ENCODE results near the gene PLA2G7. TPM values are rescaled to one million over a fixed set of nuclear protein-coding genes. Genes with fewer than 3 reads are reported as not detected.

PLA2G7 gene
- total and polyA plus RNA-seq, 10 of the 15 experiments (the other 5 are each of a cell fraction or from before 2014, with no cell fraction given), result not detected

GRCh38 chr6:46687619-46688097 is 47.5 kb downstream of the PLA2G7 start, which contains the start of gene TDRD6:
TDRD6 (plus strand) TSS chr6:46687885; CDS start chr6:46688129, 244 bp downstream.
- Histone ChIP-seq H3K79me2 (ENCODE audit: control insufficient read depth, insufficient read depth, low read length) (no peaks in the 10 kb centered on the region), H3K4me2 (ENCODE audit: control insufficient read depth, insufficient read depth) (no peak within 1 kb of the TSS), H3K4me3 (no peak within 1 kb of the TSS), H3K9ac (ENCODE audit: control insufficient read depth, insufficient read depth, low read length) (no peak within 1 kb of the TSS), H3K27me3 (replicated peaks in 1 of 2; ENCODE audit: control insufficient read depth in 2 of 2, insufficient read depth in 2 of 2, low read length in 1 of 2) (no peaks in the 10 kb centered on the region; a peak in 1 of 4 replicates), H3K36me3 (ENCODE audit: control insufficient read depth in 2 of 2, insufficient read depth in 2 of 2, low read length in 1 of 2) (no peaks in the 10 kb centered on the region), H3K4me1 (ENCODE audit: control insufficient read depth, insufficient read depth, low read length) (no peaks in the 10 kb centered on the region), H4K20me1 (ENCODE audit: control insufficient read depth, insufficient read depth) (no peaks in the 10 kb centered on the region), H2AFZ (ENCODE audit: control insufficient read depth, low read depth, low read length) (no peak within 1 kb of the TSS), H3K27ac (ENCODE audit: control insufficient read depth, insufficient read depth) (no peak within 1 kb of the TSS), H3K9me3 (replicated peaks; ENCODE audit: control insufficient read depth, insufficient read depth, low read length) (no peaks in the 10 kb centered on the region)
- ATAC-seq (no peak), DNase-seq (ENCODE audit: low read depth, low spot score) (no peak), FAIRE-seq (no peak)
- no TSS peak for BruUV-seq (replicated peaks)
- ChIA-PET CTCF (no interaction called here), POLR2A (no interaction called here), RAD21 (ENCODE audit: unreplicated experiment) (no interaction called here), SMC1A (ENCODE audit: uncharacterized antibody, unreplicated experiment) (no interaction called here)
- WGBS (ENCODE audit: insufficient coverage, insufficient replicate concordance, low lambda C conversion rate, missing lambda C conversion rate), result 81% methylated on average over 17 of the region's 41 CpGs
- in situ Hi-C loops (cut with MboI) (no loop called here), intact Hi-C loops (cut with micrococcal nuclease; ENCODE audit: unreplicated experiment) (no loop called here)
- no peak for TF ChIP-seq ZBED1 (IDR thresholded peaks at IDR 0.05; ENCODE audit: borderline replicate concordance)
- no peak for TF ChIP-seq SMAD1 (IDR thresholded peaks at IDR 0.05; ENCODE audit: low read depth, partially characterized antibody)
- TF ChIP-seq SREBF1 (IDR thresholded peaks at IDR 0.05; ENCODE audit: low read length), result no peak
- no peak for TF ChIP-seq POLR2A (IDR thresholded peaks at IDR 0.05; ENCODE audit: low read depth, low read length)
- no peak for TF ChIP-seq CREB1 (IDR thresholded peaks at IDR 0.05; ENCODE audit: low read depth)
- TF ChIP-seq, protein P1, sequence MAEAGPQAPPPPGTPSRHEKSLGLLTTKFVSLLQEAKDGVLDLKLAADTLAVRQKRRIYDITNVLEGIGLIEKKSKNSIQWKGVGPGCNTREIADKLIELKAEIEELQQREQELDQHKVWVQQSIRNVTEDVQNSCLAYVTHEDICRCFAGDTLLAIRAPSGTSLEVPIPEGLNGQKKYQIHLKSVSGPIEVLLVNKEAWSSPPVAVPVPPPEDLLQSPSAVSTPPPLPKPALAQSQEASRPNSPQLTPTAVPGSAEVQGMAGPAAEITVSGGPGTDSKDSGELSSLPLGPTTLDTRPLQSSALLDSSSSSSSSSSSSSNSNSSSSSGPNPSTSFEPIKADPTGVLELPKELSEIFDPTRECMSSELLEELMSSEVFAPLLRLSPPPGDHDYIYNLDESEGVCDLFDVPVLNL (IDR thresholded peaks at IDR 0.05; ENCODE audit: low read depth, low read length), result no peak
- TF ChIP-seq, protein P2, sequence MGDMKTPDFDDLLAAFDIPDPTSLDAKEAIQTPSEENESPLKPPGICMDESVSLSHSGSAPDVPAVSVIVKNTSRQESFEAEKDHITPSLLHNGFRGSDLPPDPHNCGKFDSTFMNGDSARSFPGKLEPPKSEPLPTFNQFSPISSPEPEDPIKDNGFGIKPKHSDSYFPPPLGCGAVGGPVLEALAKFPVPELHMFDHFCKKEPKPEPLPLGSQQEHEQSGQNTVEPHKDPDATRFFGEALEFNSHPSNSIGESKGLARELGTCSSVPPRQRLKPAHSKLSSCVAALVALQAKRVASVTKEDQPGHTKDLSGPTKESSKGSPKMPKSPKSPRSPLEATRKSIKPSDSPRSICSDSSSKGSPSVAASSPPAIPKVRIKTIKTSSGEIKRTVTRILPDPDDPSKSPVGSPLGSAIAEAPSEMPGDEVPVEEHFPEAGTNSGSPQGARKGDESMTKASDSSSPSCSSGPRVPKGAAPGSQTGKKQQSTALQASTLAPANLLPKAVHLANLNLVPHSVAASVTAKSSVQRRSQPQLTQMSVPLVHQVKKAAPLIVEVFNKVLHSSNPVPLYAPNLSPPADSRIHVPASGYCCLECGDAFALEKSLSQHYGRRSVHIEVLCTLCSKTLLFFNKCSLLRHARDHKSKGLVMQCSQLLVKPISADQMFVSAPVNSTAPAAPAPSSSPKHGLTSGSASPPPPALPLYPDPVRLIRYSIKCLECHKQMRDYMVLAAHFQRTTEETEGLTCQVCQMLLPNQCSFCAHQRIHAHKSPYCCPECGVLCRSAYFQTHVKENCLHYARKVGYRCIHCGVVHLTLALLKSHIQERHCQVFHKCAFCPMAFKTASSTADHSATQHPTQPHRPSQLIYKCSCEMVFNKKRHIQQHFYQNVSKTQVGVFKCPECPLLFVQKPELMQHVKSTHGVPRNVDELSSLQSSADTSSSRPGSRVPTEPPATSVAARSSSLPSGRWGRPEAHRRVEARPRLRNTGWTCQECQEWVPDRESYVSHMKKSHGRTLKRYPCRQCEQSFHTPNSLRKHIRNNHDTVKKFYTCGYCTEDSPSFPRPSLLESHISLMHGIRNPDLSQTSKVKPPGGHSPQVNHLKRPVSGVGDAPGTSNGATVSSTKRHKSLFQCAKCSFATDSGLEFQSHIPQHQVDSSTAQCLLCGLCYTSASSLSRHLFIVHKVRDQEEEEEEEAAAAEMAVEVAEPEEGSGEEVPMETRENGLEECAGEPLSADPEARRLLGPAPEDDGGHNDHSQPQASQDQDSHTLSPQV (IDR thresholded peaks at IDR 0.05), result no peak
- TF ChIP-seq NR2F1 (conservative IDR thresholded peaks at IDR 0.05), result no peak
- TF ChIP-seq BCL11A (IDR thresholded peaks at IDR 0.05; ENCODE audit: low read depth, low read length), result no peak
- no peak for TF ChIP-seq CBX5 (IDR thresholded peaks at IDR 0.05; ENCODE audit: low read depth)
- TF ChIP-seq, protein P3, sequence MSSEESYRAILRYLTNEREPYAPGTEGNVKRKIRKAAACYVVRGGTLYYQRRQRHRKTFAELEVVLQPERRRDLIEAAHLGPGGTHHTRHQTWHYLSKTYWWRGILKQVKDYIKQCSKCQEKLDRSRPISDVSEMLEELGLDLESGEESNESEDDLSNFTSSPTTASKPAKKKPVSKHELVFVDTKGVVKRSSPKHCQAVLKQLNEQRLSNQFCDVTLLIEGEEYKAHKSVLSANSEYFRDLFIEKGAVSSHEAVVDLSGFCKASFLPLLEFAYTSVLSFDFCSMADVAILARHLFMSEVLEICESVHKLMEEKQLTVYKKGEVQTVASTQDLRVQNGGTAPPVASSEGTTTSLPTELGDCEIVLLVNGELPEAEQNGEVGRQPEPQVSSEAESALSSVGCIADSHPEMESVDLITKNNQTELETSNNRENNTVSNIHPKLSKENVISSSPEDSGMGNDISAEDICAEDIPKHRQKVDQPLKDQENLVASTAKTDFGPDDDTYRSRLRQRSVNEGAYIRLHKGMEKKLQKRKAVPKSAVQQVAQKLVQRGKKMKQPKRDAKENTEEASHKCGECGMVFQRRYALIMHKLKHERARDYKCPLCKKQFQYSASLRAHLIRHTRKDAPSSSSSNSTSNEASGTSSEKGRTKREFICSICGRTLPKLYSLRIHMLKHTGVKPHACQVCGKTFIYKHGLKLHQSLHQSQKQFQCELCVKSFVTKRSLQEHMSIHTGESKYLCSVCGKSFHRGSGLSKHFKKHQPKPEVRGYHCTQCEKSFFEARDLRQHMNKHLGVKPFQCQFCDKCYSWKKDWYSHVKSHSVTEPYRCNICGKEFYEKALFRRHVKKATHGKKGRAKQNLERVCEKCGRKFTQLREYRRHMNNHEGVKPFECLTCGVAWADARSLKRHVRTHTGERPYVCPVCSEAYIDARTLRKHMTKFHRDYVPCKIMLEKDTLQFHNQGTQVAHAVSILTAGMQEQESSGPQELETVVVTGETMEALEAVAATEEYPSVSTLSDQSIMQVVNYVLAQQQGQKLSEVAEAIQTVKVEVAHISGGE (CRISPR knock-in tag; IDR thresholded peaks at IDR 0.05), result no peak
- no peak for TF ChIP-seq EP300 (IDR thresholded peaks at IDR 0.05; ENCODE audit: borderline replicate concordance in 1 of 2, control insufficient read depth in 1 of 2, low read depth in 2 of 2, low read length in 2 of 2)
- TF ChIP-seq YBX1 (IDR thresholded peaks at IDR 0.05), result no peak
- TF ChIP-seq, protein P4, sequence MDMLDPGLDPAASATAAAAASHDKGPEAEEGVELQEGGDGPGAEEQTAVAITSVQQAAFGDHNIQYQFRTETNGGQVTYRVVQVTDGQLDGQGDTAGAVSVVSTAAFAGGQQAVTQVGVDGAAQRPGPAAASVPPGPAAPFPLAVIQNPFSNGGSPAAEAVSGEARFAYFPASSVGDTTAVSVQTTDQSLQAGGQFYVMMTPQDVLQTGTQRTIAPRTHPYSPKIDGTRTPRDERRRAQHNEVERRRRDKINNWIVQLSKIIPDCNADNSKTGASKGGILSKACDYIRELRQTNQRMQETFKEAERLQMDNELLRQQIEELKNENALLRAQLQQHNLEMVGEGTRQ (IDR thresholded peaks at IDR 0.05; ENCODE audit: borderline replicate concordance, low read depth, low read length), result no peak
- no peak for TF ChIP-seq FOS (IDR thresholded peaks at IDR 0.05; ENCODE audit: borderline replicate concordance, extremely low read depth, insufficient read length)
- no peak for TF ChIP-seq POLR2AphosphoS5 (IDR thresholded peaks at IDR 0.05; ENCODE audit: low read length)
- no peak for TF ChIP-seq ATF7 (IDR thresholded peaks at IDR 0.05; ENCODE audit: low read depth)

All from GM12878 (cell line).